GM12872 (cell line): ENCODE data around the gene SAA4.

ENCODE experiments used
- TF ChIP-seq, protein P1 (sequence below): IDR thresholded peaks from 3 replicates; pipeline ENCODE4 v1.5.1; 2011; ENCODE audit warnings: low read depth, mild to moderate bottlenecking, low read length, moderate library complexity; ENCODE audit not compliant: insufficient read depth

SAA4 gene

DNA sequence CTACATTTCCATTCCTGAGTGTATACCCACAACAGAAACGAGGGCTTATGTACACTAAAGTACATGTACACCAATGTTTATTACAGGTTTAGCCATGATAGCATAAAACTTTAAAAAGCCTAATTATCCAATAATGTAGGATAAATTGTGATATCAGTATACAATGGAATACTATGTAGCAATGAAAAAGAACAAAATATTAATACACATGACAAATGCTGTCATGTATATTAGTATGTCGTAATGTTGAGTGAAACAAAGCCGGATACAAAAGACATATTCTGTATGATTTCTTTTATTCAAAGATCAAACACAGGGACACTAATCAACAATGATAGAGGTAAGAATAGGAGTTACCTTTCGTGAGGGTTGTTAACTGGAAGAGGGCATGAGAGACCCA is 2.7 kb downstream of the SAA4 start:
- TF ChIP-seq, protein P1, sequence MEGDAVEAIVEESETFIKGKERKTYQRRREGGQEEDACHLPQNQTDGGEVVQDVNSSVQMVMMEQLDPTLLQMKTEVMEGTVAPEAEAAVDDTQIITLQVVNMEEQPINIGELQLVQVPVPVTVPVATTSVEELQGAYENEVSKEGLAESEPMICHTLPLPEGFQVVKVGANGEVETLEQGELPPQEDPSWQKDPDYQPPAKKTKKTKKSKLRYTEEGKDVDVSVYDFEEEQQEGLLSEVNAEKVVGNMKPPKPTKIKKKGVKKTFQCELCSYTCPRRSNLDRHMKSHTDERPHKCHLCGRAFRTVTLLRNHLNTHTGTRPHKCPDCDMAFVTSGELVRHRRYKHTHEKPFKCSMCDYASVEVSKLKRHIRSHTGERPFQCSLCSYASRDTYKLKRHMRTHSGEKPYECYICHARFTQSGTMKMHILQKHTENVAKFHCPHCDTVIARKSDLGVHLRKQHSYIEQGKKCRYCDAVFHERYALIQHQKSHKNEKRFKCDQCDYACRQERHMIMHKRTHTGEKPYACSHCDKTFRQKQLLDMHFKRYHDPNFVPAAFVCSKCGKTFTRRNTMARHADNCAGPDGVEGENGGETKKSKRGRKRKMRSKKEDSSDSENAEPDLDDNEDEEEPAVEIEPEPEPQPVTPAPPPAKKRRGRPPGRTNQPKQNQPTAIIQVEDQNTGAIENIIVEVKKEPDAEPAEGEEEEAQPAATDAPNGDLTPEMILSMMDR, result no peak

DNA sequence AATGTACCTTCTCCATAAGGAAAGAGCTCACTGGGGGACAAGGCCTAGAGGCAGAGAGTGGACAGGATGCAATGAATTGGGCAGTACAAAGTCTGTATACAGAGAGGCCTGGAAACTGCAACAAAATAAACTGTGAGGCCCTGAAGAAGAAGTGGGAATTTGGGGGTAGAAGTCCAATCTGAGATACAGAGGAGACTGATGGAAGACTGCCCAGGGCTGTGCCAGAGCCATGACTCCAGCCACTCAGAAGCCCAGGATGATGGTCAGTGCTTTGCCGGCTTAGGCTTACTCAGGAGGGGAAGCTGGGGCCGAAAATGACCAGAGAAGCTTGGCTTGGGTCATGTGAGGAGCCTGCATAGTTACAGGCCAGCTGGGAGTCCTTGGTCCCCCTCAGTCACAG is 5.7 kb downstream of the SAA4 start:
- TF ChIP-seq, protein P1, result no peak

DNA sequence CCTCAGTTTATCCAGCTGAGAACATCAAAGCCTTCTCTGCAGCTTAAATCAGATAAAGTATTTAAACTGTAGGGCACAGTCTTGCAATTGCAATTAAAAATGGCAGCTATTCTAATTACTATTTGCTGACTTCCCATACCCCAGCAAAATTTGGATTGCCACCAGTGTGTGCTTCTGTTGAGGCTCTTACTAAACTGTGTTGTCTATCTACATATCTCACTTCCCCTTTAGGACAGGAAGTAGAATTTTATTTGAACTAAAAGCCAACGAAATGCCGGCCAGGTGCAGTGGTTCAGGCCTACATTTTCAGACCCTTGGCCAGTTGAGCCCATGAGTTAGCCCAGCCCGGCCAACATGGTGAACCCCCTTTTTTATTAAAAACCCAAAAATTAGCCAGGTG is 7.1 kb downstream of the SAA4 start:
- TF ChIP-seq, protein P1, result no peak

DNA sequence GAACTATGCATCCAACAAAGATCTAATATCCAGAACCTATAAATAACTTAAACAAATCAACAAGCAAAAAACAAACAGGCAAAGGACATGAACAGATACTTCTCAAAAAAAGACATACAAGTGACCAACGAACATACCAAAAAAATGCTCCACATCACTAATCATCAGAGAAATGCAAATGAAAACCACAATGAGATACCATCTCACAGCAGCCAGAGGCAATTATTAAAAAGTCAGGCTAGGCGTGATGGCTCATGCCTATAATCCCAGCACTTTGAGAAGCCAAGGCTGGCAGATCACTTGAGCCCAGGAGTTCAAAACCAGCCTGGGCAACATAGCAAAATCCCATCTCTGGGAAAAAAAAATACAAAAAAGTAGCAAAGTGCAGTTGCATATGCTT is 10.7 kb downstream of the SAA4 start:
- TF ChIP-seq, protein P1, result no peak

DNA sequence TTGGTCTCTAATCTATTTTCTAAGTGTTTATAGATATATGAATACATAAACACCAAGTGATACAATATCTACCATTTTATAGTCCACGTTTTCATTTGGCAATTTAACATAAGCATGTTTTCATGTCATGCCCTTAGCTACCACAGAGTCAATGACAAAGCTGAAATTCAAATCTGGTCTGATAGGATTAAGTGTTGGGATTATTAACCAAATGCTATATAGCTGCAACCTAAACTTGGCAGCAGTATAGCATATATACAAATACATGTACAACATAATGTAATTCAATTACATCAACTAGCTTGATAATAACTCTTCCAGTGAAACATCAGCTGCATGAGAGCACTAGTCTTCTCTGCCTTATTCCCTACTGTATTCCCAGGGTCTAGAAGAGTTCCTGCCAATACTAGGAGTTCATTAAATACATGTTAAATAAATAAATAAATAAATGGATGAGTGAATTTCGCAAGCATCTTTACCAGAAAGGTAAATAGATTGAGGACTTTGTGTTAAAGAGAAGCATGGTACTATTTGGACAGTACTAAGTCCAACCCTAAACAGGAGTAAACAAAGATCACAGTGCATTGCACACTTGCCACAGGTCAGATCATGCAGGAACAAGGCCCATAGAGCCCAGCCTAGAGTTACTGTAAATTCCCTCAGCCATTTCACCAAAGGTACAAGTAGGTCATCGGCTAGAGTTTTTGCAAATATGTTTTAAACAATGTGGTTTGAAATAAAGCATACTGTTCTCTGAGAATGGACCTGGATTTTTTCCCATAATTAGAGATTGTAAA is 12.8 kb downstream of the SAA4 start:
- TF ChIP-seq, protein P1, result no peak

DNA sequence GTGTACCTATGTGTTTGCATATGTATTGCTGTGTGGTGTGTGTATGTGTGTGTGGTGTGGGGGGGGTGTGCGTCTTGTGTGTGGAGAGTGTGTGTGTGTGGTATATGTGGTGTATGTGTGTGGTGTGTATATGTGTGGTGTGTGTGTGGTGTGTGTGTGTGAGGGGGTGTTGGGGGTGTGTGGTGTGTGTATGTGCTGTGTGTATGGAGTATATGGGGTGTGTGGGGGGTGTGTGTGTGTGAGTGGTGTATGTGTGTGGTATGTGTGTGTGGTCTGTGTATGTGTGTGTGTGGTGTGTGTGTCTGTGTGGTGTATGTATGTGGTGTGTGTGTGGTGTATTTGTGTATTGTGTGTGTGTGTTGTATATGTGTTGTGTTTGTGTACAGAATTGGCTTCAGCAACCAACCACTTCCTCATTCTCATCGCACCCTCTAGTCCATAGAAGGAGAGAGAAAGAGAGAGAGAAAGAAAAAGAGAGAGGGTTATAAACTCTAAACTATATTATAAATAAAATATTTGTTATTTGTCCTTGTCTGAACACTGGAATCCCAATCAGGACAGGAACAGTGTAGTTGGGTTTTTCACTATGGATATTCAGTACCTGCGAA is 13.7 kb downstream of the SAA4 start:
- TF ChIP-seq, protein P1, result no peak

DNA sequence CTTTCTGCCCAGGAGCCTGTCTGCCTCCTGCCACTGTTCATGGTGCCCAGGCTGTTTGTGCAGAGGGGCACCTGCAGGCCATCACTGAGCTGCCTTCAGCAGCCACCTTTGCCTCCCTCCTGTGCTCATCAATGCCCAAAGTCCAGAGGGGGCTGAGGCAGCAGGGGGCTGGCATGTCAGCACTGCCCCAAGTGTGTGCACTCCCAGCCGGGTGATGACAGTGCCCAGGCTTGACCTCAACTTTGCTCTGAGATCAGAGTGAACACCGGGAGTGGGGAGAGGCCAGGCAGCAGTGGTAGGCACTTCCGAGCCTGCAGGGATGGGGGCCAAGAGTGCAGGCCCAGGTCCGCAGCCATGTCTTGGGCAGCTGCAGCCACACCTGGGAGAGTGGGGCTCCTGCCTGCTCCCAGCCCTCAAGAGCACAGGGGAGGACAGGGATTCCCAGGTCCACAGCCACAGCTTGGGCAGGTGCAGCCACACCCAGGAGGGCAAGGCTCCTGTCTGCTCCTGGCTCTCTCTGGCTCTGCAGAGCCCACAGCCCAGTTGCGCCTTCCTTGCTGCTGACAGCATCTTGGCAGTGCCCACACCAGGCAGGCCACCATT is 15.2 kb downstream of the SAA4 start:
- TF ChIP-seq, protein P1, result no peak
